Measurements from ENCODE around the gene RAPGEF2.

GRCh38 chr4:159342374-159342773 is 239.5 kb downstream of the RAPGEF2 start:
- TF ChIP-seq ISL1 (CRISPR knock-in tag; IDR thresholded peaks at IDR 0.05) (no peak), CSDC2 (CRISPR knock-in tag; IDR thresholded peaks at IDR 0.05) (no peak), ZNF70 (CRISPR knock-in tag; IDR thresholded peaks at IDR 0.05) (no peak), RARB (CRISPR knock-in tag; IDR thresholded peaks at IDR 0.05) (no peak), SNAI2 (CRISPR knock-in tag; IDR thresholded peaks at IDR 0.05) (no peak), ZFP30 (CRISPR knock-in tag; IDR thresholded peaks at IDR 0.05) (no peak)
- TF ChIP-seq, protein P1, sequence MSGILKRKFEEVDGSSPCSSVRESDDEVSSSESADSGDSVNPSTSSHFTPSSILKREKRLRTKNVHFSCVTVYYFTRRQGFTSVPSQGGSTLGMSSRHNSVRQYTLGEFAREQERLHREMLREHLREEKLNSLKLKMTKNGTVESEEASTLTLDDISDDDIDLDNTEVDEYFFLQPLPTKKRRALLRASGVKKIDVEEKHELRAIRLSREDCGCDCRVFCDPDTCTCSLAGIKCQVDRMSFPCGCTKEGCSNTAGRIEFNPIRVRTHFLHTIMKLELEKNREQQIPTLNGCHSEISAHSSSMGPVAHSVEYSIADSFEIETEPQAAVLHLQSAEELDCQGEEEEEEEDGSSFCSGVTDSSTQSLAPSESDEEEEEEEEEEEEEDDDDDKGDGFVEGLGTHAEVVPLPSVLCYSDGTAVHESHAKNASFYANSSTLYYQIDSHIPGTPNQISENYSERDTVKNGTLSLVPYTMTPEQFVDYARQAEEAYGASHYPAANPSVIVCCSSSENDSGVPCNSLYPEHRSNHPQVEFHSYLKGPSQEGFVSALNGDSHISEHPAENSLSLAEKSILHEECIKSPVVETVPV (CRISPR knock-in tag; IDR thresholded peaks at IDR 0.05) = no peak
